Upper lobe of right lung (tissue), 1 donor: ENCODE data around the gene SLC45A3. TPM values are rescaled to one million over a fixed set of nuclear protein-coding genes. Genes with fewer than 3 reads are reported as not detected.

ENCODE experiments used
- ATAC-seq: fragments of 200-7000 bp; cut with Tn5 transposase; one replicate; pipeline ENCODE4 v1.9.1; 2020; ENCODE audit warnings: mild to moderate bottlenecking, moderate library complexity
- DNase-seq: peaks from one replicate; pipeline ENCODE4 v3.0.0-alpha.2; 2020
- H3K27ac ChIP-seq: fragments of 200-600 bp; one replicate; pipeline ENCODE4 v1.8.0; 2022
- H3K27me3 ChIP-seq: fragments of 200-600 bp; one replicate; pipeline ENCODE4 v1.8.0; 2022; ENCODE audit warnings: mild to moderate bottlenecking
- H3K36me3 ChIP-seq: fragments of 200-600 bp; one replicate; pipeline ENCODE4 v1.8.0; 2022
- H3K4me1 ChIP-seq: fragments of 200-600 bp; one replicate; pipeline ENCODE4 v1.8.0; 2022
- H3K4me3 ChIP-seq: fragments of 200-600 bp; one replicate; pipeline ENCODE4 v1.8.0; 2022; ENCODE audit warnings: mild to moderate bottlenecking
- H3K9me3 ChIP-seq: fragments of 200-600 bp; one replicate; pipeline ENCODE4 v1.8.0; 2022
- intact Hi-C: fragments of 100-400 bp; cut with DNase I; formaldehyde crosslinking; loops from one replicate; pipeline ENCODE4 v1.11.0; 2022
- total RNA-seq: library from RNA; stranded (reverse); fragmentation: NEBNext Ultra II Directional; extraction: Animal tissue kit (Norgen Biotek cat#: 25700); gene quantifications from one replicate; pipeline ENCODE4 v1.2.1, GENCODE V29; 2021
- TF ChIP-seq, protein P1 (sequence below): fragments of 200-600 bp; IDR thresholded peaks from one replicate; pipeline ENCODE4 v1.8.0; 2022; ENCODE audit warnings: antibody characterized with exemption
- donor health status: DM: no; HTN: yes; CAD: no; lungs with severe emphysema.

SLC45A3 gene
- total RNA-seq, 1 donor from 2014 or later: 8.6 TPM

DNA sequence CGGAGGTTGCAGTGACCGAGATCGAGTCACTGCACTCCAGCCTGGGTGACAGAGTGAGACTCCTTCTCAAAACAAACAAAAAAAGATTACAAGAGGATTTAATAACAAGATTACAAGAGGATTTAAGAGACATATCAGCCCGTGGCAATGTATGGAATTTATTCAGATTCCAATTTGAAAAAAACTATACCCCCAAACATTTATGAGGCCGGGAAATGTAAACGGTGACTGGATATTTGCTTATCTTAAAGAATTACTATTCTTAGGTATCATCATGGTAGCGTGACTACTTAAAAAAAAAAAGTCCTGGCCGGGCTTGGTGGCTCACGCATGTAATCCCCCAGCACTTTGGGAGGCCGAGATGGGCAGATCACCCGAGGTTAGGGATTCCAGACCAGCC, 27.3 kb downstream of the SLC45A3 start:
- no peaks in the 10 kb centered on the region for H3K4me1 ChIP-seq
- no peaks in the 10 kb centered on the region for H3K36me3 ChIP-seq
- no peaks in the 10 kb centered on the region for H3K9me3 ChIP-seq
- intact Hi-C loops: no loop called here
- H3K4me3 ChIP-seq: no peak overlapping the region
- no peak overlapping the region for H3K27ac ChIP-seq
- DNase-seq: no peak
- no peak for ATAC-seq
- H3K27me3 ChIP-seq: no peaks in the 10 kb centered on the region
- TF ChIP-seq, protein P1, sequence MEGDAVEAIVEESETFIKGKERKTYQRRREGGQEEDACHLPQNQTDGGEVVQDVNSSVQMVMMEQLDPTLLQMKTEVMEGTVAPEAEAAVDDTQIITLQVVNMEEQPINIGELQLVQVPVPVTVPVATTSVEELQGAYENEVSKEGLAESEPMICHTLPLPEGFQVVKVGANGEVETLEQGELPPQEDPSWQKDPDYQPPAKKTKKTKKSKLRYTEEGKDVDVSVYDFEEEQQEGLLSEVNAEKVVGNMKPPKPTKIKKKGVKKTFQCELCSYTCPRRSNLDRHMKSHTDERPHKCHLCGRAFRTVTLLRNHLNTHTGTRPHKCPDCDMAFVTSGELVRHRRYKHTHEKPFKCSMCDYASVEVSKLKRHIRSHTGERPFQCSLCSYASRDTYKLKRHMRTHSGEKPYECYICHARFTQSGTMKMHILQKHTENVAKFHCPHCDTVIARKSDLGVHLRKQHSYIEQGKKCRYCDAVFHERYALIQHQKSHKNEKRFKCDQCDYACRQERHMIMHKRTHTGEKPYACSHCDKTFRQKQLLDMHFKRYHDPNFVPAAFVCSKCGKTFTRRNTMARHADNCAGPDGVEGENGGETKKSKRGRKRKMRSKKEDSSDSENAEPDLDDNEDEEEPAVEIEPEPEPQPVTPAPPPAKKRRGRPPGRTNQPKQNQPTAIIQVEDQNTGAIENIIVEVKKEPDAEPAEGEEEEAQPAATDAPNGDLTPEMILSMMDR: no peak

DNA sequence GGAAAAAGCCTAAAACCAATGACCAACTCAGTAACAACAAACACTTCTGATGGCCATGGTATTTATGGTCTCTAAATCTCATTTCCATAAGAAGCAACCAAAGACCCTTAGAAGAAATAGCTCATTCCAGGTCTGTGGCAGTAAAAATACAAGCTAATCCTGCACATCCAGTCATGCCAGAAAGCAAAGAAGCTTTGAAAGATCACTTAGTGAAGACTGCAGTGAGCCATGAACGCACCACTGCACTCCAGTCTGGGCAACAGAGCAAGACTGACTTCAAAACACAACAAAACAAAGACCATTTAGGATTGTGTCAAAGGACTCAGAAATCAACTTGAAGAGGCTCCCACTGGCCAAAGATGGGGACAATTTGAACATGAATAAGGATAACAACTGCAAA, 30.1 kb downstream of the SLC45A3 start:
- Histone ChIP-seq H3K27me3 (no peaks in the 10 kb centered on the region), H3K4me3 (no peak overlapping the region), H3K9me3 (no peaks in the 10 kb centered on the region), H3K4me1 (no peaks in the 10 kb centered on the region), H3K36me3 (no peaks in the 10 kb centered on the region), H3K27ac (no peak overlapping the region)
- TF ChIP-seq, protein P1: no peak
- DNase-seq (no peak), ATAC-seq (no peak)
- intact Hi-C loops: no loop called here

DNA sequence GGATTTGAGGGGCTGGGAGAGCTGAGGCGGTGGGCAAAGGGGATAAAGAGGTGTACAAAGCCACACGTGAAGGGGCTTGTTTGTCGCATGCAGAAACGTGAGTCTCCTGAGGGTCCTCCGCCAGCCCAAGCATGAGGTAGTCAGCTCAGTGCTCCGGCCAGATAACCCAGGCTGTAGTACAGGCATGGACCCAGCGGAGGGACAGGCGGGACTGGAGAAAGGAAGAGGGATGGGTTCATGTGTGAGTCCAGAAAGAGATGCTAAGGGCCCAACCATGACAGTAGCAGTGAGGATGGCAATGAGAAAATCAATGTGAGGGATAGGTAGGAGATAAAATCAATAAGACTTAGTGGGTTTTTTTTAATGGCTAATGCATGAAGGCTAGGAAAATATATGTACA, 34.8 kb downstream of the SLC45A3 start:
- DNase-seq: no peak
- intact Hi-C loops: no loop called here
- Histone ChIP-seq H3K36me3 (no peaks in the 10 kb centered on the region), H3K27ac (no peak overlapping the region), H3K9me3 (no peaks in the 10 kb centered on the region), H3K4me1 (no peaks in the 10 kb centered on the region), H3K4me3 (no peak overlapping the region), H3K27me3 (no peaks in the 10 kb centered on the region)
- TF ChIP-seq, protein P1: no peak
- ATAC-seq: no peak

DNA sequence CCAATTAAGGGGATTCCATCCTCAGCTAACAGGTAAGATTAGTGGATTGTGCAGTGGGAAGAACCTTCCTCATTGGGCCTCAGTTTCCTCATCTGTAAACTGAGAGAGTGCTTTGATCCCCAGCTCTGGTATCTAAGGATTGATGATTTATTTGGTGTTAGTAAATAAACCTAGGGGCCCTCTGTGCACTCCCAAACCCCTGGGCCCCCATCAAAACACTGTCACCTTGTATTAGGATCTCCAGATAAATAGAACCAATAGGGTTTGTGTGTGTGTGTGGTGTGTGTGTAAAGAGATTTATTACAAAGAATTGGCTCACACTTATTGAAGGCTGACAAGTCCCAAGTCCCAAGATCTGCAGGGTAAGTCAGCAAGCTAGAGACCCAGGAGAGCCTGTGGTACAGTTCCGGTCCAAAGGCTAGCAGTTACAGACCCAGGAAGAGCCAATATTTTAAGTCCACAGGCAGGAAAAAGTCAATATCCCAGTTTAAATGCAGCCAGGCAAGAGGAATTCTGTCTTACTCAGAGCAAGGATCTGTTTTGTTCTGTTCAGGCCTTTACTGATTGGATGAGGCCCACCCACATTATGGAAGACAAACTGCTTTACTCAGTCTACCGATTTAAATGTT, 37.5 kb downstream of the SLC45A3 start:
- TF ChIP-seq, protein P1: no peak
- Histone ChIP-seq H3K4me1 (no peaks in the 10 kb centered on the region), H3K36me3 (no peaks in the 10 kb centered on the region), H3K27ac (no peak overlapping the region), H3K9me3 (no peaks in the 10 kb centered on the region), H3K4me3 (no peak overlapping the region), H3K27me3 (no peaks in the 10 kb centered on the region)
- intact Hi-C loops: no loop called here
- ATAC-seq (no peak), DNase-seq (no peak)

DNA sequence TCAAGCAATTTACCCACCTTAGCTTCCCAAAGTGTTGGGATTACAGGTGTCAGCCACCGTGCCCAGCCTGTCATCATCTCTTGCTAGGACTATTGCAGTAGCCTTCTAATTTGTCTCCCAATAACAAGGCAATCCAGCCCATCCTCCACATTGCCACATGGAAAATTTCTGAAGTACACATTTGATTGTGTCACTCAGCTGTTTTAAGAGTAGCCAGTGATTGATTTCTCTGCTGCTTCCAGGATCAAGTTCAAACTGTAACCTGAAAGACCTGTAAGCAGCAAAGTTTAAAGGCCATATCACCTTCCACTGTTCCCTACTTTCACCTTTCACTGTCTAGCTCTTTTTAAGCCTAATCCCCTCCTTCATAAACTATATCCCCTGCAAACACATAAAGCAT, 40.7 kb downstream of the SLC45A3 start:
- Histone ChIP-seq H3K27me3 (no peaks in the 10 kb centered on the region), H3K4me3 (no peak overlapping the region), H3K9me3 (no peaks in the 10 kb centered on the region), H3K36me3 (no peaks in the 10 kb centered on the region), H3K4me1 (peaks cover 6% of the 10 kb centered on the region), H3K27ac (no peak overlapping the region)
- no peak for ATAC-seq
- intact Hi-C loops: loop anchor here (5.0 kb wide), 1 partner anchor 52 kb away; no protein-coding TSS in a partner anchor
- DNase-seq: no peak
- TF ChIP-seq, protein P1: no peak
